AG10803 (cell line): ENCODE results near the gene RRP1B.

Experiments used
- DNase-seq: peaks from one replicate; pipeline ENCODE4 v3.0.0; 2010; ENCODE audit warnings: low read depth
- H3K4me3 ChIP-seq: 2 replicates; pipeline ENCODE4 v1.5.1; 2011; ENCODE audit warnings: mild to moderate bottlenecking, low read length, control low read depth
- TF ChIP-seq, protein P1 (sequence below): conservative IDR thresholded peaks from 2 replicates; pipeline ENCODE4 v1.5.1; 2011; ENCODE audit warnings: mild to moderate bottlenecking, low read length, control low read depth, inconsistent platforms

RRP1B gene

DNA sequence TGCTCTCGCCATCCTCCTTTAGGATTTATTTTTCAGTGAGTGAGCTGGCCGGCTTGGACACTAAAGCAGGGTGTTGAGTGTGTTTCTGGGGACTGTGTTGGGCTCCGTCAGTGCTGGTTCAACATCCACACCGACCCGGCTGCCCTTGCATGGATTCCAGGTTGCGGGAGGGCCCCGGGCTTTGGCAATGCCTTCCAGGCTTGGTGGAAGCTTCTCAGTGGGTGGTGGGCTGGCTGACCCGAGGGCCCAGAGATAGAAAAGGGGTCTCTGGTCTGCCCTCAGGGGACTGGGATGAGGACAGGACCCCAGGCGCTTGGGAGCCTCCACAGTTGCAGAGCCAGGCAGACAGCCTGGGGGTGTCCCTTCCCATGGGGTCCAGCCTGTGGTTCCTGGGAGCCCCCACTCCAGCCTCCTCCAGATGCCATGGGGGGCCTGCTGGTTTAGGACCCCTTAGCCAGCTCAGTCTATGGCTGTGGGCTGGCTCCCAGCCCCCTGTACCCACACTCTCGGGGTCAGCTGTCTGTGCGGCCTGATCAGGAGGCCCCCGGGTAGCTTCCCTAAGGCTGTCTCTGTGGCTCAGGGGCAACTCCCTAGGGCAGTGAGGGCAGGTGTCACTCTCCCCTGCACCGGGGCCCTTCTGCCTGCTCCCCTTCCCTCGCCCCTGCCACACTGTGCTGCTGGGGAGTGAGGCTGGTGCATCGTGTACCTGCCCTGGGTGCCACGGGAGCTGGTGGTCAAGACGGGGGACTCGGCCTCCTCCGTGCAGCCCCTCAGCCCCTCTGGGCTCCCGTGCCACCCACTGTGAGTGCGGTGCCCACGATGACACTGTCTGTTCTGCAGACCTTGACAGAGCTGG, 76.1 kb downstream of the RRP1B start:
- TF ChIP-seq, protein P1, sequence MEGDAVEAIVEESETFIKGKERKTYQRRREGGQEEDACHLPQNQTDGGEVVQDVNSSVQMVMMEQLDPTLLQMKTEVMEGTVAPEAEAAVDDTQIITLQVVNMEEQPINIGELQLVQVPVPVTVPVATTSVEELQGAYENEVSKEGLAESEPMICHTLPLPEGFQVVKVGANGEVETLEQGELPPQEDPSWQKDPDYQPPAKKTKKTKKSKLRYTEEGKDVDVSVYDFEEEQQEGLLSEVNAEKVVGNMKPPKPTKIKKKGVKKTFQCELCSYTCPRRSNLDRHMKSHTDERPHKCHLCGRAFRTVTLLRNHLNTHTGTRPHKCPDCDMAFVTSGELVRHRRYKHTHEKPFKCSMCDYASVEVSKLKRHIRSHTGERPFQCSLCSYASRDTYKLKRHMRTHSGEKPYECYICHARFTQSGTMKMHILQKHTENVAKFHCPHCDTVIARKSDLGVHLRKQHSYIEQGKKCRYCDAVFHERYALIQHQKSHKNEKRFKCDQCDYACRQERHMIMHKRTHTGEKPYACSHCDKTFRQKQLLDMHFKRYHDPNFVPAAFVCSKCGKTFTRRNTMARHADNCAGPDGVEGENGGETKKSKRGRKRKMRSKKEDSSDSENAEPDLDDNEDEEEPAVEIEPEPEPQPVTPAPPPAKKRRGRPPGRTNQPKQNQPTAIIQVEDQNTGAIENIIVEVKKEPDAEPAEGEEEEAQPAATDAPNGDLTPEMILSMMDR: no peak
- no peak overlapping the region for H3K4me3 ChIP-seq
- DNase-seq: no peak

DNA sequence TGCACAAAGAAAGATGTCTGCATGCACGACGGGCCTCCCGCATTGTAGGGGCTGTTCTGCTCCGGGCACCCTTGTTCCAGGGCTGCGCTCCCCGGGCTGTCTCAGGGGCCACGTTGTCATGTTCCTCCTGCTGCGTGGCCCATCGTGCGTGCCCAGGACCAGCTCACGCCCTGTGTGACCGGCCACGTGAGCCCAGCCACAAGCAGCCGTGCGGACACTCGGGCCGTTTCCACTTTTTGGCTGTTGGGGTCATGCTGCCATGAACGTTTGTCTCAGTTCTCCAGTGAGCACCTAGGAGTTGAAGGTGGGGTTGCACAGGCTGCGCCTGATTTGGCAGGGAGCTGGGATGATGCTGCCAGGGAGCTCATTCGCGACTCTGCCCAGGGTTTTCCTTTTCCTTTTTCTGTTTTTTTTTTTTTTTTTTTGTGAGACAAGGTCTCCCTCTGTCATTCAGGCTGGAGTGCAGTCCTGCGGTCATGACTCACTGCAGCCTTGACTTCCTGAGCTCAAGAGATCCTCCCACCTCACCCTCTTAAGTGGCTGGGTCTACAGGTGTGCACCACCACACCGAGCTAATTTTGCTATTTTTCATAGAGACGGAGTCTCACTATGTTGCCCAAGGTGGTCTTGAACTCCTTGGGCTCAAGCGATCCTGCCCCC, 77.0 kb downstream of the RRP1B start:
- TF ChIP-seq, protein P1: no peak
- no peak for DNase-seq
- H3K4me3 ChIP-seq: no peak overlapping the region

DNA sequence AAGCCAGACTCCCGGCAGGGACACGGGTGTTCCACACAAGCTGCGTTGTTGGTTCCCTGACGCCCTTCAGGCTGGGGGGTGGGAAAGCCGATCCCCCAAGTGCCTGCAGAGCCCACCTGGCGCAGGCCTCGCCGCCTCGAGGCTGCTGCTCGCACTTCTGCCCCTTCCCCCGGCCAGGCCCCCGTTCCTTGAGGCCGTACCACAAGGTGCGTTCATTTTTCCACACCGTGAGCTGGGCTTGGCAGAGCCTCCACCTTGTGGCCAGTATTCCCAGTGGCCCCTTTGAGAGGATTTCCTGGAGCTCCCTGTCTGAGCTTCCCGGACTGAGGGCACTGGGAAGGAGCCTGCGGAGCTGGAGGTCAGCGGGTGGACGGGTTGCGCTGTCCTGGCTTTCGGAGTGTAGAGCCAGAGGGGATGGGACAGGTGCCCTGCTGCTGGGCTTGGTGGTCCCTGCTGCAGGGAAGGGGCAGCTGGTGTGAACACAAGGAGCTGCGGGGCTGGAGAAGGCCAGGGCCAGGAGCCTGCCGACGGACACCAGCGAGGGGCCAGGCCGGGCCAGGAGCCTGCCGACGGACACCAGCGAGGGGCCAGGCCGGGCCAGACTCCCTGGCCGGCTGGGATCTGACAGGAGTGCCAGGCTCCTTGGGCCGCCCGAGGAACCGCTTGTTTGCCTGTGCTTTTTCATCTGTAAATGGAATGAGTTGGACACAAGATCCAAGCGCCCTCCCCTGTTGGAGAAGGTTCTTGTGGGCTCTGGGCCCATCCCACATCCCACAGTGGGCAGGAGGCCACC, 78.0 kb downstream of the RRP1B start:
- no peak for DNase-seq
- TF ChIP-seq, protein P1: no peak
- H3K4me3 ChIP-seq: no peak overlapping the region

DNA sequence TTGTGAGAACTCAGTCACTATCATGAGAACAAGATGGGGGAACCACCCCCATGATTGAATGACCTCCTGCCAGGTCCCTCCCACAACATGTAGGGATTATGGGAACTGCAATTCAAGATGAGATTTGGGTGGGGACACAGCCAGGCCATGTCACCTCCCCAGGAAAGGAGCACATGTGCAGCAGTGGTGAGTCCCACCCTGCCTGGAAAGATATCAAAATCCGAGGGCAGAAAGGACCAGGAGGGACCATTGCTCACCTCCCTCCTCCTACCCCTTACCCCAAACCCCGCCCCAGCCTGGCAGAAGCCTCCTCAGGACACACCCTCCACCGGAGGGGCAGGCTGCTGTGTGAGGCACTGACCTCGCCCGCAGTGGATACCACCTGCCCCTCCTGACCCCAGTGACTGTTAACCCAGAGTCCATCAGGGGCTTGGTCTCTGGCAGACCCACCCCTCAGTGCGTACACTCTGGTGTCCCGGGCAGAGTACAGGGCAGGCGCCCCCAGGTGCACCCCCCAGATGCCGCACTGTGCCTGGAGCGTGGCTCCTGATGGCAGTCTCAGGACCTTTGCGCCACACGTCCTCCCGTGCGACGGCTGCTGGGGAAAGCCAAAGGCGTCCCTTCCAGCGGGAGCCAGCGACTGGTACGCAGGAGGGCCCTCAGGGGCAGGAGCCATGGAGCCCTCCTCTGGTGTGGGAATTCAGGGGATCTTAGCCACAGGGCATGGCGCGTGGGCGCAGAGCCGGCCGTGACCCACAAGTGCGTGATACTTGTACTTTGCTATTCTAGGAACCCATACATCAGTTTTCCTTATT, 80.5 kb downstream of the RRP1B start:
- no peak for DNase-seq
- TF ChIP-seq, protein P1: no peak
- H3K4me3 ChIP-seq: no peak overlapping the region

DNA sequence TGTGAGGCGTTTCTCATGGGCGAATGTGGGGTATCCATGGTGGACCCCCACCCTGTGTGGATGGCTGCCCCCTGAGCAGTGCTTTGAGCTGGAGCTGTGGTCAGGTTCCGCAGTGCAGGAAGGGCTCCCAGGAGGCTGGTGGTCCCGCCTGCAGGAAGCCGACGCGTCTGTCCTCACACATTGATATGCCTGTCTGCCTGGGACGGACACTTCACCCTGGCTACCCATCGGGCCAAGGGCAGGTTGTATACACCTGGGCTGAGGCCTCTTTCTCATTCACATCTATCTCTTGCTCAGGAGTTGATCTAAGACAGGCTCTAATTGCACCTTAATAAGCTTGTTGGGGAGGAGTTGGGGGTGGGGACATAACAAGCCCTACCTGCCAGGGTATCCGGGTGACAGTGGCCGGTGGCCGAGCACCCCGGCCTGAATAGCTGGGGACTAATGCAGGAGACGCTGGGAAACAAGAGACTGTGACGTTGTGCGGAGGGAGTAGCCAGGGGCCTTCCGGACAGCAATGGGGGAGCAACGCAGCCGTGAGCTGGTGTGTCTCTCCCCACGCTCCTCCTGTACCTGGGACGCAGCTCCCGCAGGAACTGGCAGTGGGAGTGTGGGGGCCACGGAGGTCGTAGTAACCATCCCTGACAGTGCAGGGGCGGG, 81.3 kb downstream of the RRP1B start:
- TF ChIP-seq, protein P1: no peak
- DNase-seq: peak; percentile 49
- no peak overlapping the region for H3K4me3 ChIP-seq

DNA sequence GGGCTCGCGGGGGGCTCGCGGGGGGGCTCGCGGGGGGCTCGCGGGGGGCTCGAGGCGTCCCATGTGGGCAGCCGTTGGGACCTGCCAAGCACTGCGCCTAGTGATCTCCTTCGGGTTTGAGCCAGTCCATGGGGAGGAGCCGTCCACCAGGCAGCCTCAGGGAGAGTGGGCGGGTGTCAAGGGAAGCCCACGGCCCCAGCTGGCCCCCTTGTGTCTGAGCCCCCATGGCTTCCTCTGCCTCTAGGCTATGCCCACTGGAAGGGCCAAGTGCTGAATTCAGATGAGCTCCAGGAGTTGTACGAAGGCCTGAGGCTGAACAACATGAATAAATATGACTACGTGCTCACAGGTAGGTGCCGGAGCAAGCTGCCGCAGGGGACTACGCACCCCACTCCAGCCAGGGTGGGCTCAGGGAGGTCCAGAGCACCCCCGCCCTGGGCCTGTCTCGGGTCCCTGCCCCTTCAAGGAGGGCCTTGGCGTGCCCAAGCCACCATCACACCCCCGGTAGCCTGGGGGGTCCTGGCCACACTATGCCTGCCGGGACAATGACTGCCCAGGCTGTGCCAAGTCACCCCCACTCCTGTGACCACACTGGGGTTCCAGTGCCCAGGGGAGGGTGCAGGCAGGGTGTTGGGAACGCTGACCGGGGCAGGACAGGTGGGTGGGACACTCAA, 82.2 kb downstream of the RRP1B start:
- H3K4me3 ChIP-seq: no peak overlapping the region
- no peak for DNase-seq
- TF ChIP-seq, protein P1: no peak
